B cell (primary cell): ENCODE results near the gene AQP11.
"Not testable (repeated sequence)": the region's sequence is repeated elsewhere in the genome, so short reads cannot be mapped to it uniquely, and the experiment has no call there.

Experiments
- CTCF ChIP-seq: fragments of 200-600 bp; IDR thresholded peaks from one replicate; pipeline ENCODE4 v1.8.0; 2022; ENCODE audit warnings: antibody characterized with exemption, mild to moderate bottlenecking
- EZH2 ChIP-seq: IDR thresholded peaks from 2 replicates; pipeline ENCODE4 v1.6.1; 2012; ENCODE audit warnings: borderline replicate concordance, low read depth, mild to moderate bottlenecking, moderate library complexity, low read length; ENCODE audit not compliant: insufficient read depth, poor library complexity, severe bottlenecking

GRCh38 chr11:77575428-77575827 is 14.3 kb upstream of the AQP11 start:
- not testable (repeated sequence) for TF ChIP-seq CTCF, EZH2
